Measurements from ENCODE around the gene SUB1.
"Not testable (repeated sequence)": the region's sequence is repeated elsewhere in the genome, so short reads cannot be mapped to it uniquely, and the experiment has no call there.

SUB1 gene

DNA sequence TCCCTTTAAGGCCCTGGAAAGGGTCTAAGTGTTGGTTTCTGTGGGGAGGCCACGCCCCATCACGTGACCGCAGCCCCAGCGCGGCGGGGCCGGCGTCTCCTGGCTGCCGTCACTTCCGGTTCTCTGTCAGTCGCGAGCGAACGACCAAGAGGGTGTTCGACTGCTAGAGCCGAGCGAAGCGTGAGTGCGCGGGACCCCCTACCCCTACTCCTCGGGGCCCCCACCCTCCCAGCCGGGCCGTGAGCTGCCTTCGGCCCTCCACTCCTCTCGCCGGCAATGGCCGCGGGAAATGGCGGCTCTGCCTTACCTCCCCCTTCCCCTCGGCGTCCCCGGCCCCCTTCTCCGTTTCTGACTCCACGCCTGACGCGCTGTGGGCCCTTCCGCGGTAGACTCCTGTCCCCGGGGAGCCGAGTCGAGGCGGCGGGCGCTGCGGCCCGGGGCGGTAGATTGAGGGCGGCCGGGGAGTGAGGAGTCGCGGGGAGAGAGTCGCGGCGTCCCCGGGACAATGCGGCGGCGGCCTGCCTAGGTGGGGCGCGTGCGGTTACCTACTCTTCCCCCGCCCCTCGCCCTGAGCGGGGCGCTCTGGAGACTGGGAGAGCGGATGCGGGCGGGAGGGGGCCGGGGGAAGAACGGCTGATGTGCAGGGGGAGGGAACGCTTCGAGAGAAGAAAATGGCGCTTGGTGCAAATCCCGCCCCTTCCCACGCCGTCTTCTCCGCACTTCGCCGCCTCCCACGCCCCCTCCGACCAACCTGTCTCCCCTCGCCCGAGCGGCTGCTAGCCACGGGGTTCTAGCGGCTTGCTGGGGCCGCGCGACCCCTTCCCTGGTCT lies at the start of gene SUB1:
SUB1 (plus strand) TSS at position 112 of the 830 bp plus-strand sequence. CDS start 2,956 bp downstream, outside the sequence.
- peak; percentile 93 for DNase-seq

DNA sequence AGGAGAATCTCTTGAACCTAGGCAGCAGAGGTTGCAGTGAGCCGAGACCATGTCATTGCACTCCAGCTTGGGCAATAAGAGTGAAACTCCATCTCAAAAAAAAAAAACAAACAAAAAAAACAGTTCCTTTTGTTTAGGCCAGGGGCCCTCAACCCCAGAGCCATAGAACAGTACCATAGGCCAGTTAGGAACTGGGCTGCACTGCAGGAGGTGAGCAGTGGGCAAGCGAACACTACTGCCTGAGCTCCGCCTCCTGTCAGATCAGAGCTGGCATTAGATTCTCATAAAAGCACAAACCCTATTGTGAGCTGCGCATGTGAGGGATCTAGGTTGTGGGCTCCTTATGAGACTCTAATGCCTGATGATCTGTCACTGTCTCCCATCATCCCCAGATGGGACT lies 49.1 kb upstream of the SUB1 start:
- DNase-seq: no peak

DNA sequence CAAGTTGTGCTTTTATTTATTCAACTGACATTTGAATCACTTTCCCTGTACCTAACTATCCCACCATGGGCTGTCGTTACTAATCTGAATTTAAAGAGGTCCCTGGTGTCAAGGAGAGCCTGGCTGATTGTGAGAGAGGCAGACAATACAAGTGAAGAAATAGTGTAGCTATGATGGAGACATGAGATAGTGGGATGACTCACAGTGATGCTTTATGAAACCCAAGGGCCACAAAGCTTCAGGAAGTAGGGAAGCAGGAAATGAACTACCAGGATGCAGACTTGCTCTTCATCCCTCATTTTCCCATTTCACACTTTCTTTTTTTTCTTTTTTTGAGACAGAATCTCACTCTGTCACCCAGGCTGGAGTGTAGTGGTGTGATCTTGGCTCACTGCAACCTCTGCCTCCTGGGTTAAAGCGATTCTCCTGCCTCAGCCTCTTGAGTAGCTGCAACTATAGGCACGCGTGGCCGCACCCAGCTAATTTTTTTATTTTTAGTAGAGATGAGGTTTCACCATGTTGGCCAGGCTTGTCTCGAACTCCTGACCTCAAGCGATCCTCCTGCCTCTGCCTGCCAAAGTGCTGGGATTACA lies 47.8 kb upstream of the SUB1 start:
- not testable (repeated sequence) for DNase-seq

DNA sequence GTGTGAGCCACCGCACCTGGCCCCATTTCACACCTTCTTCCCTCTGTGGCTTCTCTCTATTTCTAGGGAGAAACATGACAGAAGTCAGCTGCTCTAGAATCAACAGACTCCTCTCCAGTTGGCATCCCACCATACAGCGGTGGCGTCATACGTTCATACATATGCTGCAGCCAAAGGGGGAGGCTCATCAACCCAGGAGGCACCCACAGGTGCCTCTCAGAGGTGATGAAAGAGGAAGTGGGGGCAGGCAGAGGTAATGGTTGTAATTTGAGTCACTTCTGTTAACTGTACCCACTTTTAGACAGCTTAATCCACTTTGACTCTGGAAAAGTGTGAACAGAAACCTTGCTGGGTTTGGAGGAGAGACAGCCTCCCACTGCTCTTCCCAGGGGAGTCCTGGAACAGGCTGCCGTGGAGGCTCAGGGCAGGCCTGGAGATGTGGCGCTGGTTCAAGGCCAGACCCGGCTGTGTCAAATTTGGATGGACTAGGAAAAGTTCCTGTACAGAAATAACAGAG lies 47.3 kb upstream of the SUB1 start:
- DNase-seq: peak; percentile 65

DNA sequence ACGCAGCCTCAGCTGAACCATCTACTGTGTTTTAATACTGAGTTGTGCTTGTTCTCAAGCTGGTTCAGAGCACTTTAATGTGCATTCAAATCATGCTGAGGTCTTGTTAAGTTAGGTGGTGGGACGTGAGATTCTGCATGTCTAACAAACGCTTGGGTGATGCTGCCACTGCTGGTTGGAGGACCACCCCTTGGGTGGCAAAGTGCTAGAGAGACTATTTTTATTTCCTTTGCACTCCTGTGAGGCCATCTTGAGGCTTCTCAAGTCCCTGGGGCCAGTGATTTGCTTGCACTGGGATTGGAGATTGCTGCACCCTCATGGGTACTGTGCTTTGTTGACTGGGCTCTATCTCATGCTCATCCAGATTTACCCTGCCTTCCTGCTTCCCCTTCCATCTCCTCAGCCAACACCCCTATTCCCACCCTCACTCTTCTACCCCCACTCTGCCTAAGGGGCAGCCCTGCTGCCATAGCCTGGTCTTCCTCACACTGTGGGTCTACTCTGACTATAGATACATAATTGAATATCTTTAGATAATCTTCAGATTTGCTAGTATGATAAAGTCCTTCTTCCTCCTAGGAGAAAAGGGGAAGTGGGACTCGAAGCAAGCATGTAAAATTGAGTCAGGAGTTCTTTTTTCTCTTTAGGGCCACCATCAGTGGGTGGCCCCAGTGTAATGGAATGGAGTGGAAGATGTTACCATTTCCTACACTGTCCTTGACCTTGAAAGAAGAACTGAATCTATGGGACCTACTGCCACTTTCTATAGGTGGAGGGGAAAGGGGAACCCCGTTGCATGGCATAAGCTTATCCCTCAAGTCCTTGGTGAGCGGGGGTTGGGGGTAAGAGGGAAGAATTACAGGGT lies 45.1 kb upstream of the SUB1 start:
- DNase-seq: no peak

DNA sequence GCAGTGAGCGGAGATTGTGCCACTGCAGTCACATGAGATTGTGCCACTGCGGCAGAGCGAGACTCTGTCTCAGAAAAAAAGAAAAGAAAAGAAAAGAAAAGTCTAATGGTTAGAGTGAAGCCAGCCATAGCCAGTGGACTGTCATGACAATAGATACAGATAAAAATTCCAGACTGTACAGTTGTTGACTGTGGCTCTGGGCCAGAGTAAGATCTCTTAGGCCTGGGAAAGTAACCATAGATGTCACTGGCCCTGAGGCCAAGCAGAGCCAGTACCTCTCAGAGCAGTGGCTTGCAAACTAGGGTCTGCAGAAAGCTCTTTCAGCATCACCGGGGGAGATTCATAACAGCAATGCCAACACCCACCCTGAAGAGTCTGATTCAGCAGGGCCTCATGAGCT lies 44.1 kb upstream of the SUB1 start:
- no peak for DNase-seq

DNA sequence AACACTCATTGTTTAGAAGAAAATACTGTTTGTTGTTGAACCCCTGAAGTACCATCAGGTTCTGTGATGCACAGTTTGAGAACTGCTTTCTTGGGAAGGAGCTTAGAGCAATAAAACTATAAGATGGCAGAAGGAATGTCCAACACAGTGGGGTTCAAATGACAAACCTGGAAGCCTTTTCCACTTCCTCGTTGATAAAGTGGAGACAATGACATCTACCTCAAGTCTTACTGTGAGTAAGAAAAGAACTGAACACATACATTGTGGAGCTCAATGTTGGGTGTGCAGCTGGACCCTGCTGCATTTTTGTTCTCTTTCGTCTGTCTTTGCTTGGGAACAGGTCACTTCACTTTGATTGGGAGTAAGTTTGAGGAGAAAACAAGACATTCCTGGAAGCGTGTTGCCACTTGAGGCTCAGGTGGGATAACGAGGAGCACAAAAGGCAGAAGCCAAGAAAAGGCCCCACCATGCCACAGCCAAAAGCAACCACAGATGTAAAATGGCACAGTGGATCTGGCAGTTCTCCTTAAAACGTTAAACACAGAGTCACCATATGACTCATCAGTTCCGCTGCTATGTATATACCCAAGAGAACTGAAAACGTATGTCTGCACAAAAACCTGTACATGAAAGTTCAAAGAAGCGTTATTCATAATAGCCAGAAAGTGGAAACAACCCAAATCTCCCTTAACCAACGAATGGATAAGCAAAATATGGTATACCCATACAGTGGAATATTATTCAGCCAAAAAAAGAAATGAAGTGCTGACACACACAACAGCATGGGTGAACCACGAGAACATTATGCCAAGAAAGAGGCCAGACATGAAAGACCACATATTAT lies 42.9 kb upstream of the SUB1 start:
- no peak for DNase-seq

DNA sequence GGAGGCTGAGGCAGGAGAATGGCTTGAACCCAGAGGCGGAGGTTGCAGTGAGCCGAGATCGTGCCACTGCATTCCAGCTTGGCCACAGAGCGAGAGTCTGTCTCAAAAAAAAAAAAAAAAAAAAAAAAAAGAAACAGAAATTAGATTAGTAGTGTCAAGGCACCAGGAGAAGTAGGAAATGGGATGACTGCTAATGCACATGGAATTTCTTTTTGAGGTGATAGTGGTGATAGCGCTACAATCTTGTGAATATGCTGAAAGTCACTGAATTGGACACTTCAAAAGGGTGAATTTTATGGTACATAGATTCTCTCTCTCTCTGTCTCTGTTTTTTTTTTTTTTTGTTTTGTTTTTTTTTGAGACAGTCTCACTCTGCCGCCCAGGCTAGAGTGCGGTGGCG lies 42.1 kb upstream of the SUB1 start:
- no peak for DNase-seq

DNA sequence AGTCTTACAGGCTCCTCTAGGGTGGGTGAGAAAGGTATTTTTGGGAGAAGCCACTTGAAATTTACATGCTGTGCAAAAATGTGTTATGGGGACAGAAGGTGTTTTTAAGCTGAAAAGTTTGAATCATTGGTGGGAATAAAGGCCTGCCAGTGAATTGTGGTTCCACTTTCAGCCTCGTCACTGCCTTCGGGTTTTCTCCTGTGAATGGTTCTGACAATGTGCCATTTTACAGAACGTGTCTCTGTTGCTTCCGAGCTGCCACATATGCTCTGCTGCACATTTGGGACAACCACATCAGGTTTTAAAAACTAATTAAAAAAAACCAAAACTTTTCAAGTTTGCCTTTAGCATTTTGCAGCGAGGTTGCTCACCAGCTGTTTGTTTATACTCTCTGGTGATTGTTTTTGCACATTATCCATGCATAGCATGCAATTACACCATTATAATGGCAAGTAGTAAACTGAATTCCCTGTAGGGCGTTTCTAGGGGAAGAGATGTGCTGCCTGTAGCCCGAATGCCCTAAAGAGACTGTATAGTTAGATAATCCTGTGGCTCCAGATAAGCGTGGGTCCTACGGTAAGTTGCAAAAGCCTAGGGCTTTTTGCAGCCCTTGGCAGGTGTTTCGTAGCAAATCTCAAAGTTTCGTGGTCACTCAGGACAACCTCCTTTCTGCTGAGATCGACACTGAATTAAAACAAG lies 40.1 kb upstream of the SUB1 start:
- no peak for DNase-seq

DNA sequence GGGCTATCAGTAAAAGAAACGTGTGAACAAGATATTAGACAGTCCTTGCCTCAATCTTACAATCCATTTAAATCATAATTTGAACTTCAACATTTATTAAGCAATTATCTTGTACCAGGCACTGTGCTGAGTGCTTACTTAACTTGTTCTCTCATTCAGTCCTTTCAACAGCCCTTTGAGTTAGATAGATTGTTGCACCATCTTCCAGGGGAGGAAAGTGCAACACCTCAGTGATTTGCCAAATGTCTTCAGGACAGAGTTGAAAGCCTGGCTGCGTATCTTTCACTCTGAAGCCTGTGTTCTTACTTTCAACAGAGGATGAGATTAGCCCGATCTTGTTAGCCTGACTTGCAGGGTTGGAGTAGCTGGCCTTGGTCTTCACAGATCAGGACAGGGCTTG lies 34.2 kb upstream of the SUB1 start:
- no peak for DNase-seq

DNA sequence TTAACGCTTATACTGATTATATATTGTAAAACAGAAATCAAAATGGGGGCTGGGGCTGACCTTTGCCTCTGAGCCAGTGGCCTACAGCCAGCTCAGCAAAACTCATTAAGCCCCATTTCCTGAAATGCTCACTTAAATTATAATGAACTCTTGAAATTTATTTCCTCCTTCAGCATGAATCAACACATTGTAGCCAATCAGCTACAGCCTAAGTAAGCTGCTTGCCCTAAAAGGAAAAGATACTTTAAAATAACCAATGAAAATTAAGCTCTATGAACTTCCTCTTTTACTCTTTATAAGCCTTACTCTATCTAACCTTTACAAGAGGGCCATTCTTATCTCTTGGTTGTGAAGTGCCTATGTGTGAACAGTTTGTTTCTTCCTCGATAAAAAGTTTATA lies 33.5 kb upstream of the SUB1 start:
- DNase-seq: no peak

DNA sequence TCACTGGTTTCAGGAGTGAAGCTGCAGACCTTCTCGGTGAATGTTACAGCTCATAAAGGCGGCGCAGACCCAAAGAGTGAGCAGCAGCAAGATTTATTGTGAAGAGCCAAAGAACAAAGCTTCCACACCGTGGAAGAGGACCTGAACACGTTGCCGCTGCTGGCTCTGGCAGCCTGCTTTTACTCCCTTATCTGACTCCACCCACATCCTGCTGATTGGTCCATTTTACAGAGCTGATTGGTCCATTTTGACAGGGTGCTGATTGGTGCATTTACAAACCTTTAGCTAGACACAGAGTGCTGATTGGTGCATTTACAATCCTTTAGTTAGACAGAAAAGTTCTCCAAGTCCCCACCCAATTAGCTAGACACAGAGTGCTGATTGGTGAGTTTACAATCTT lies 32.9 kb upstream of the SUB1 start:
- not testable (repeated sequence) for DNase-seq

DNA sequence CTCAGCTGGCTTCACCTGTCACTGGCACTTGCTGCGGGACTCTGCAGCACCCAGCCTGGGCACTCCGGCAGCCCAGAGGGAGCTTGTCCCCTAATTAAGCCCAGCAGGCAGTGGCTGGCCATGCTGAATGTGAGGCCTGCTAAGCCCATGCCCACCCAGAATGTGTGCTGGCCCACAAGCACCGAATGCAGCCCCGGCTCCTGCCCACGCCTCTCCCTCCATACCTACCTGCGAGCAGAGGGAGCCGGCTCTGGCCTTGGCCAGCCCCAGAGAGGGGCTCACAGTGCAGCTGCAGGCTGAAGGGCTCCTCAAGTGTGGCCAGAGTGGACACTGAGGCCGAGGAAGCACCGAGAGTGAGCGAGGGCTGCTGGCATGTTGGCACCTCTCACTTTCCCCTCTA lies 32.4 kb upstream of the SUB1 start:
- DNase-seq: no peak

DNA sequence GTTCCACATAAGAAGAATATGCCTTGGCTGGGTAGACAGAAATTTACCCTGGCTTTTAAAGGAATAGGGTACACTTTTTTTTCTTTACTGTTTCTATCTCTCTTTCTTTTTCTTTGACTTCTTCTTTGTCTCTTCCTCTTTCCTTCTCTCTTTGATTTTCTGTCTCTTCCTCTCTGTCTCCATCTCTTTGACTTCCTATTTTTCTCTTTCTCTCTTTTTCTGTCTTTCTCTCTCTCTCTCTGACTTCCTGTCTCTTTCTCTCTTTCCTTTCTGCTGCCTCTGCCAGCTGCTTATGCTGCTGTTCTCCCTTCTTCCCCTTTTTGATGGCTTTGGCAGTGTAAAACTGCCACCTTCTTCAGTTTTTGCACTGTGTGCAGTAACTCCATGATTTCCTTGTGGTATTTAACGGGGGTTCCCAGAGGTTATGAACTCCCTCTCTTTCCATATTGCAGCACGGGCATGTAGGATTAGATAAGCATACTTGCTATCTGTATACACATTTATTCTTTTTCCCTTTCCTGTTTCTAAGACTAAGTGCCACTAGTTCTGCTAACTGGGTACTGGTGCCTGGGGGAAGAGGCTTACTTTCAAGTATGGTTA lies 31.1 kb upstream of the SUB1 start:
- not testable (repeated sequence) for DNase-seq

DNA sequence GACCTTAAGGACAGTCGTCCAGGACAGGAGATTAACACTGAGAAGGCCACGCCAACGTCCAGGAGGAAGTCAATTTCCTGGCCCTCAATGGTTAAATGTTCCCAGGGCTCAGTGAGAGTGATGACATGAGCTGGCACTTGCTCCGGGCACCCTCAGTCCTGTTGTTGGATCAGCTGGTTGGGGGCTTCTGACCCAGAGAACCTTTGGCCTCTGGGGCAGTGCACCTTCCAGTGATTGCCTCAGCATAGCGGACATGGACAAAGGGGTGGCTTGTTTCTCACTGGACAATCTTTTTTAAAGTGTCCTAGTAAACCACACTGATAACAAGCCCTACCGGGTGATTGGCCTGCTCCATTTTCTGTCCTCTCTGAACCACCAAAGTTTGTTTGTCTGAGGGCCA lies 28.8 kb upstream of the SUB1 start:
- DNase-seq: not testable (repeated sequence)

DNA sequence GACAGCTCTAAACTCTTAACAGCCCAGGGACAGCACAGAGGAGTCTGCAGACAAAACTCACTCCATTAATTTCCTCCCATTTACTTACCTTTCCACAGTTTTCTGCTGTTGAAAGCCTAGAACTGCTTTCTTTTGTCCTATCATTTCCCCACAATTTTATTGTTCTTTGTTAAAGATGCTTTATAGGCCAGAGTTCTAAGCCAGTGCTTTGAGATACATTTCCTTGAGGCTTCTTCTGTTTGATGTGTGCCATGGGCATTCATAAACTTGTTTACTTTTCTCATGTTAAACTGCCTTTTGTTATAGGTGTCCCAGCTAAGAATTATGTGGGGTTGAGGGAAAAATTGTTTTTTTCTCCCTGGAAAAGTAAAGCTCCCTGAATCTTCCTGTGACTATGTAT lies 25.9 kb upstream of the SUB1 start:
- no peak for DNase-seq

DNA sequence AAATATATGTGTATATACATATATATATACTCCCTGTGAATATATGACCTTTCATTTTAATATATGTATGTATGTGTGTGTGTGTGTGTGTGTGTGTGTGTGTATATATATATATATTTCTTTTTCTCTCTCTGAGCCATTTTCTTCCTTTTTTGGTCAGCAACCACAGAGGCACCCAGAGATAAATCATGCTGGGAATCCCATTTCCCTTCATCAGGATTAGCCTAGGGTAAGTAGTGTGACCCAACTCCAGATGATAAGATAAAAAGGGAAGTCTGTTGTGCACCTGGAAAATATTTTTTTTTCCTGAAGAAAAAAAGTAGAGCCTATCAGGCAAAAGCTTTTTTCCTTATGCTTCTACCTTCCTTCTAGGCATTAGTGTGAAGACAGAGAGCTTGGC lies 25.4 kb upstream of the SUB1 start:
- no peak for DNase-seq

DNA sequence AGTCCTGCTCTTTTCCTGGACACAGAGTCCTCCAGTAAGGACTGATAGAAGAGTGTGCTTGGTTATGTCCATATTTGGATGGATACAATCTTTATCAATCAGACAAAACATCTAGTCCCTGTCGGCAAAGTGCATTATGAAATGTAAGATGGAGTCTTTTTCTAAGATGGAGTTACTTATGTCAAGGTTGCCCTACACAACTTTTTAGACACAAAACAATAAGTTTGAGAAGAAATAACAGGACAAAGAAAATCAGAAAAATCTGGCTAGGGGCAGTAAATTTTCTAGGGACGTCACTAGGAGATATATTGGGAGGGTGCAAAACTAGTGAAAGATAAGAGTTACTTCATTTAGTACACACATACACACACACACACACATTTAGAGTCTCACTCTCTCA lies 23.3 kb upstream of the SUB1 start:
- no peak for DNase-seq

DNA sequence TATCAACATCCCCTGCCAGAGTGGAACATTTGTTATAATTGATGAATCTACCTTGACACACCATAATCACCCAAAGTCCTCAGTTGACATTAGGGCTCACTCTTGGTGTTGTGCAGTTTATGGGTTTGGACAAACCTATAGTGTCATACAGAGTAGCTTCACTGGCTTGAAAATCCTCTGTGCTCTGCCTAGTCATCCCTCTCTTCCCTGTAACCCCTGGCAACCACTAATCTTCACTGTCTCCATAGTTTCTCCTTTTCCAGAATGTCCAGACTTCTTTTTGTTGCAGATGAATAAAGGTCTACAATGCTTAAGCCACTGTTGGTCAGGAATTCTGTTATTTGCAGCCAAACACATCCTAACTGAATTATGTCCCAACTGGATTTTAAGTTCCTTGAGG lies 22.5 kb upstream of the SUB1 start:
- no peak for DNase-seq

DNA sequence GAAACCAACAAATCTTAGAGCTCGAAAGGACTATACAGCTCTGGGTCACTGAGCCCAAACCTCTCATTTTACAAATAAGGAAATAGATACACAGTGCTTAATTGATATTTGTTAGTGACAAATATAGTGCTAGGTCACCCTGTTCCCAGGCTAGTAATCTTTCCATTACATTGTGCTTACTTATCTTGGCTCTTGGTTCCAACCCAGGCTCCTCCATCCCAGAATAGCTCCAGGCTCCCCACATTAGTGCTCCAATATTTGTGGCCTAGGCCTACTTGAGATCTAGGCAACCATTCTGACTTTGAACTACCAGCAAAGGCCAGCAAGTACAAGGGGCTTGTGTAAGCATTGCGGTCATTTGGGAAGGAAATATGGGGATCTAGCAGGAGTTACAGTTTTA lies 21.7 kb upstream of the SUB1 start:
- DNase-seq: no peak

DNA sequence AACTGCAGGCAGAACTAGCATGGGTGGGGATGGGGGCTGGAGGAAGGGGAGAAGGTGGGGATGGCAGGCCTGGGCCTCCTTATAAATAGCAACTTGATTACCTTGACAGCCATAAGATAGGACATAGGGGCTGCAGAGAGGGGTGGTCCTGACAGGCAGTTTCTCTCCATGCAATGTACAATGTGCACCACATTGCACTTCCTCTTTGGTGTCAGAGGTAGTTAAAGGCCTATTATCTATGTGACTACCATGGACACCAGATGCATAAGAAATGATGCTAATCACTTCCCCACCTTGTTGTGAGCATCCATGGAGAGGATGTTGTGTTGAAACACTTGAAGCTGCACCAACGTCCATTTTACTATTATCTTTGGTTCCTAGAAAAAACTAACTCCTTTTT lies 20.2 kb upstream of the SUB1 start:
- DNase-seq: no peak

Measured in stimulated activated naive CD4-positive, alpha-beta T cell treated with Interleukin-2 at 50 U/mL for 16 hours (primary cell).